Neural progenitor cell (in vitro differentiated cells): Measurements from ENCODE around the gene CTSF. TPM values are rescaled to one million over a fixed set of nuclear protein-coding genes. Genes with fewer than 3 reads are reported as not detected.

ENCODE experiments used
- DNase-seq: peaks from one replicate; pipeline ENCODE4 v3.0.0-alpha.2; 2016; ENCODE audit warnings: low spot score
- H2AFZ ChIP-seq: fragments of 200-600 bp; sonication (generic); replicated peaks from 2 replicates; pipeline ENCODE4 v1.6.1; 2016; ENCODE audit warnings: antibody characterized with exemption
- H3F3A ChIP-seq: fragments of 200-600 bp; sonication (generic); 2 replicates; pipeline ENCODE4 v1.6.1; 2016; ENCODE audit warnings: antibody characterized with exemption, low read depth
- H3K27ac ChIP-seq: fragments of 200-600 bp; sonication (generic); 2 replicates; pipeline ENCODE4 v1.5.1; 2016; ENCODE audit warnings: mild to moderate bottlenecking
- H3K27me3 ChIP-seq: fragments of 200-600 bp; sonication (generic); 2 replicates; pipeline ENCODE4 v1.6.1; 2016; ENCODE audit warnings: mild to moderate bottlenecking, moderate library complexity
- H3K36me3 ChIP-seq: fragments of 200-600 bp; sonication (generic); 2 replicates; pipeline ENCODE4 v1.5.1; 2016
- H3K4me1 ChIP-seq: fragments of 200-600 bp; sonication (generic); 2 replicates; pipeline ENCODE4 v1.6.1; 2016; ENCODE audit warnings: mixed run types
- H3K4me2 ChIP-seq: fragments of 200-600 bp; sonication (generic); 2 replicates; pipeline ENCODE4 v1.6.1; 2016
- H3K4me3 ChIP-seq: fragments of 200-600 bp; sonication (generic); 2 replicates; pipeline ENCODE4 v1.5.1; 2016
- H3K79me2 ChIP-seq: fragments of 200-600 bp; sonication (generic); 2 replicates; pipeline ENCODE4 v1.6.1; 2016; ENCODE audit warnings: low read depth
- H3K9ac ChIP-seq: fragments of 200-600 bp; sonication (generic); 2 replicates; pipeline ENCODE4 v1.6.1; 2016
- H3K9me3 ChIP-seq: fragments of 200-600 bp; sonication (generic); 2 replicates; pipeline ENCODE4 v1.5.1; 2016; ENCODE audit warnings: low read depth
- H4K20me1 ChIP-seq: fragments of 200-600 bp; sonication (generic); 2 replicates; pipeline ENCODE4 v1.6.1; 2016; ENCODE audit warnings: low read depth
- H3K27ac Mint-ChIP-seq: 3 replicates; pipeline ENCODE4 v1.8.0; 2021; ENCODE audit warnings: mixed read lengths
- H3K27me3 Mint-ChIP-seq: 2 replicates; pipeline ENCODE4 v1.8.0; 2022; ENCODE audit warnings: low read depth, mild to moderate bottlenecking, inconsistent platforms, moderate library complexity, mixed read lengths; ENCODE audit not compliant: insufficient read depth
- H3K36me3 Mint-ChIP-seq: 3 replicates; pipeline ENCODE4 v1.8.0; 2021; ENCODE audit warnings: mixed read lengths
- H3K4me1 Mint-ChIP-seq: 3 replicates; pipeline ENCODE4 v1.8.0; 2021; ENCODE audit warnings: mixed read lengths
- H3K4me3 Mint-ChIP-seq: 3 replicates; pipeline ENCODE4 v1.8.0; 2021; ENCODE audit warnings: mild to moderate bottlenecking, moderate library complexity, mixed read lengths
- H3K9me3 Mint-ChIP-seq: 3 replicates; pipeline ENCODE4 v1.8.0; 2020; ENCODE audit warnings: mixed read lengths
- CTCF ChIP-seq: fragments of 200-600 bp; sonication (generic); IDR thresholded peaks from 2 replicates; pipeline ENCODE4 v1.5.1; 2017; ENCODE audit warnings: antibody characterized with exemption, mild to moderate bottlenecking
- EZH2 ChIP-seq: fragments of 200-600 bp; sonication (generic); IDR thresholded peaks from 2 replicates; pipeline ENCODE4 v1.6.1; 2017; ENCODE audit warnings: antibody characterized with exemption, mild to moderate bottlenecking, moderate library complexity
- EZH2phosphoT487 ChIP-seq: fragments of 200-600 bp; sonication (generic); IDR thresholded peaks from 2 replicates; pipeline ENCODE4 v1.6.1; 2017; ENCODE audit warnings: antibody characterized with exemption
- total RNA-seq: library from RNA; depleted of rRNA; stranded (reverse); fragments of >200 nt; gene quantifications from 2 replicates; pipeline ENCODE4 v1.2.3, GENCODE V29; 2015; ENCODE audit warnings: low replicate concordance

The CTSF gene
- total RNA-seq, 1 donor from 2014 or later, result not detected

DNA sequence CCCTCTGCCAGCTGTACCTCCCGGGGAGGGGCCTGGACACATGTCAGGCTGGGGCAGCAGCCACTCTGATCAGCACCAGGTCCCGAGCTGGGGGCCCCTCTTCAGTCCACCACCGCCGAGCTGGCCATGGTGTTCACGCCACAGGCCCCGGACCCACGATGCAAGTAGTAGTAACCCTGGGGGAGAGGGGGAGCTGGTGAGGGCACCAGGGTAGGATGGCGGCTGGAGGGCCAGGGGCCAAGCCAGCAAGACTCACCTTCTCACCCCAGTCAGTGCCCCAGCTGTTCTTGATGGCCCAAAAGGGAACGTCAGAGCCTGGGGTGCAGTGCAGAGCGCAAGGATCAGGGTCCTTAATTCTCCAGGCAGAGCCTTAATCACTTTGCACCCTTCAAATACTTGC is 4.6 kb downstream of the CTSF start:
- H3K4me1 Mint-ChIP-seq, result no peaks in the 10 kb centered on the region
- Histone ChIP-seq H3K27me3 (no peaks in the 10 kb centered on the region), H3K9ac (no peak overlapping the region), H3K4me3 (no peak overlapping the region), H3K9me3 (no peaks in the 10 kb centered on the region), H3K79me2 (no peaks in the 10 kb centered on the region), H3K4me2 (no peak overlapping the region), H3K4me1 (no peaks in the 10 kb centered on the region), H3K36me3 (no peaks in the 10 kb centered on the region), H3F3A (no peaks in the 10 kb centered on the region), H3K27ac (no peak overlapping the region), H4K20me1 (no peaks in the 10 kb centered on the region), H2AFZ (no peak overlapping the region)
- H3K27me3 Mint-ChIP-seq, result no peaks in the 10 kb centered on the region
- no peaks in the 10 kb centered on the region for H3K9me3 Mint-ChIP-seq
- TF ChIP-seq EZH2 (no peak), CTCF (no peak), EZH2phosphoT487 (no peak)
- no peak overlapping the region for H3K4me3 Mint-ChIP-seq
- no peaks in the 10 kb centered on the region for H3K36me3 Mint-ChIP-seq
- DNase-seq, result no peak
- H3K27ac Mint-ChIP-seq, result no peak overlapping the region

- H3K27ac Mint-ChIP-seq, result no peak overlapping the region
- TF ChIP-seq EZH2, result no peak
- no peak for TF ChIP-seq CTCF
- no peak for TF ChIP-seq EZH2phosphoT487
- no peaks in the 10 kb centered on the region for H3K9me3 Mint-ChIP-seq
Measured at GRCh38 chr11:66562907-66563583, 5.4 kb downstream of the CTSF start.

DNA sequence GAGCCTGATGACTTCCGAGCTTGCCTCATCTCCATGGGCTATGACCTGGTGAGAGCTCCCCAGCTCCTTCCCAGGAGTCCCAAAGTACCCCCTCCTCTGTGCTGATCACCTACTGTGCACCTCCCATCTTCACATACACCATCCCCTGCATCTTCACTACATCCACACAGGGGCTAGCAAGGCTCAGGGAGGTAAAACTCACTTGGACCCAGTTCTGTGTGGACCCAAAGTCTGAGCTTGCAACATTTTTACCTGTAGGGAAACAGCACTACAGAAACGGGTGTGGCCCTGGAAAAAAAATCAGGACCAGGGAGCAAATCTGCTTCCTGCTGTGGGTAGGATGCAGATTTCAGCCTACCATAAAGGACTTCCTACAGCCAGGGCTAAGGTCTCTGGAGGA is 6.1 kb downstream of the CTSF start:
- H3K36me3 ChIP-seq, result no peaks in the 10 kb centered on the region
- no peak overlapping the region for H2AFZ ChIP-seq
- no peak overlapping the region for H3K27ac ChIP-seq
- Mint-ChIP-seq H3K27ac (no peak overlapping the region), H3K36me3 (no peaks in the 10 kb centered on the region), H3K4me1 (no peaks in the 10 kb centered on the region), H3K4me3 (no peak overlapping the region), H3K9me3 (no peaks in the 10 kb centered on the region), H3K27me3 (no peaks in the 10 kb centered on the region)
- no peaks in the 10 kb centered on the region for H3F3A ChIP-seq
- H4K20me1 ChIP-seq, result no peaks in the 10 kb centered on the region
- no peak overlapping the region for H3K9ac ChIP-seq
- no peak for DNase-seq
- no peaks in the 10 kb centered on the region for H3K79me2 ChIP-seq
- no peak for TF ChIP-seq EZH2
- no peak overlapping the region for H3K4me3 ChIP-seq
- no peaks in the 10 kb centered on the region for H3K9me3 ChIP-seq
- H3K4me2 ChIP-seq, result no peak overlapping the region
- no peaks in the 10 kb centered on the region for H3K4me1 ChIP-seq
- H3K27me3 ChIP-seq, result no peaks in the 10 kb centered on the region

More at GRCh38 chr11:66562907-66563583, 5.4 kb downstream of the CTSF start:
- no peak overlapping the region for H3K4me3 ChIP-seq
- Mint-ChIP-seq H3K4me1 (no peaks in the 10 kb centered on the region), H3K36me3 (no peaks in the 10 kb centered on the region), H3K27me3 (no peaks in the 10 kb centered on the region), H3K4me3 (no peak overlapping the region)
- H2AFZ ChIP-seq, result no peak overlapping the region
- H3F3A ChIP-seq, result no peaks in the 10 kb centered on the region
- H3K79me2 ChIP-seq, result no peaks in the 10 kb centered on the region
- H3K4me2 ChIP-seq, result no peak overlapping the region
- no peak overlapping the region for H3K9ac ChIP-seq
- no peaks in the 10 kb centered on the region for H3K27me3 ChIP-seq
- no peak for DNase-seq
- H3K27ac ChIP-seq, result no peak overlapping the region
- H4K20me1 ChIP-seq, result no peaks in the 10 kb centered on the region
- no peaks in the 10 kb centered on the region for H3K9me3 ChIP-seq
- H3K4me1 ChIP-seq, result no peaks in the 10 kb centered on the region
- no peaks in the 10 kb centered on the region for H3K36me3 ChIP-seq

DNA sequence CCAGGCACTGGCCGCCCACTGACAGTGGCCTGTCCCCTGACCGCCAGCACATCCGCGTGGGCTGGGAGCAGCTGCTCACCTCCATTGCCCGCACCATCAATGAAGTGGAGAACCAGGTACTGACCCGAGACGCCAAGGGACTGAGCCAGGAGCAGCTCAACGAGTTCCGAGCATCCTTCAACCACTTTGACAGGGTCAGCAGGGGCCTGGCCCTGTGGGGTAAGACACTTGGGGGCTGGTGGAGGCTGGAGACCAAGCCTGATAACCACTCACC is 6.5 kb downstream of the CTSF start:
- Histone ChIP-seq H4K20me1 (no peaks in the 10 kb centered on the region), H3K4me3 (no peak overlapping the region), H3K9me3 (no peaks in the 10 kb centered on the region), H3K36me3 (no peaks in the 10 kb centered on the region), H2AFZ (no peak overlapping the region), H3K9ac (no peak overlapping the region), H3K4me1 (no peaks in the 10 kb centered on the region), H3K4me2 (no peak overlapping the region), H3K27me3 (no peaks in the 10 kb centered on the region), H3K27ac (no peak overlapping the region), H3K79me2 (no peaks in the 10 kb centered on the region), H3F3A (no peaks in the 10 kb centered on the region)
- H3K4me1 Mint-ChIP-seq, result no peaks in the 10 kb centered on the region
- no peak for DNase-seq
- H3K27me3 Mint-ChIP-seq, result no peaks in the 10 kb centered on the region
- TF ChIP-seq EZH2phosphoT487, result no peak
- TF ChIP-seq EZH2, result no peak
- no peak for TF ChIP-seq CTCF
- H3K36me3 Mint-ChIP-seq, result no peaks in the 10 kb centered on the region
- no peaks in the 10 kb centered on the region for H3K9me3 Mint-ChIP-seq
- no peak overlapping the region for H3K27ac Mint-ChIP-seq
- no peak overlapping the region for H3K4me3 Mint-ChIP-seq
